ENCODE measurements around the gene SLC52A3.

DNA sequence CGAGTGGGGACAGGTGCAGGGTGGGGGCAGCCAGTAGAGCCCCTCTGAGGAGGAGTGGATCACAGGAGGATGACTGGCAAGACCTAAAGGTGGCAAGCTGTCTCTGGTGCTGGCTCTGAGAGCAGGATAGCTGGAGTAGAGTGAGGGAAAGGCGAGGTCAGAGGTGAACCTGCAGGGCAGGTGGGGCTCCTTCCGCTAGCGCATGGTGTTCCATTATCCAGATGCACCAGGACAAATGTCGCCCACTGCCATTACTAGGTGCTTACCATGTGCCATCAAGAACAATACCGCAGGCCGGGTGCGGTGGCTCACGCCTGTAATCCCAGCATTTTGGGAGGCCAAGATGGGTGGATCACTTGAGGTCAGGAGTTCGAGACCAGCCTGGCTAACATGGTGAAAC lies 46.9 kb upstream of the SLC52A3 start:
- TF ChIP-seq CTCF (conservative IDR thresholded peaks at IDR 0.05) (no peak), ZFX (IDR thresholded peaks at IDR 0.05) (no peak)
